ENCODE measurements around the gene NUDCD3.

The NUDCD3 gene

DNA sequence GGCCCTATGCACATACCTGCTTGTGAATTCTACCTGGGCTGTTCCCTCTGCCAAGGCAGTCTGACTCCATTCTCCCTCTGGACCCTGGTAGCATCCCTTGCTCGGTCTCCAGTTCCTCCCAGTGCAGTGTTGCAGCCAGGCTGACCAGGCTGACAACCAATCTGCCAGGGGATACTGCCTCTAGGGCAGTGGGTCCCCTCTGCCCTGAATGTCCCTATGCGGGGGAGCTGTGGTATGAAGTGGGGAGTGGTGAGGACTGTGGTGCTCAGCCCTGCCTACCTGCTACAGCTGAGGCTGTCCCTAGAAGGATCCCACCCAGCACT lies 117.1 kb downstream of the NUDCD3 start:
- CTCF ChIA-PET, result no interaction called here
- no peak for DNase-seq (ENCODE audit: extremely low spot score)
- TF ChIP-seq FOXM1 (IDR thresholded peaks at IDR 0.05; ENCODE audit: borderline replicate concordance), result no peak
- no peak for TF ChIP-seq BHLHE40 (IDR thresholded peaks at IDR 0.05; ENCODE audit: borderline replicate concordance)
- TF ChIP-seq NFRKB (IDR thresholded peaks at IDR 0.05), result no peak
- TF ChIP-seq SUZ12 (IDR thresholded peaks at IDR 0.05), result no peak
- TF ChIP-seq CTBP1 (IDR thresholded peaks at IDR 0.05; ENCODE audit: borderline replicate concordance), result no peak
- TF ChIP-seq ELF4 (IDR thresholded peaks at IDR 0.05), result no peak
- TF ChIP-seq ZNF384 (IDR thresholded peaks at IDR 0.05), result no peak
- no peak for TF ChIP-seq SP1 (IDR thresholded peaks at IDR 0.05)
- no peak for TF ChIP-seq TARDBP (IDR thresholded peaks at IDR 0.05)
- TF ChIP-seq, protein P1, sequence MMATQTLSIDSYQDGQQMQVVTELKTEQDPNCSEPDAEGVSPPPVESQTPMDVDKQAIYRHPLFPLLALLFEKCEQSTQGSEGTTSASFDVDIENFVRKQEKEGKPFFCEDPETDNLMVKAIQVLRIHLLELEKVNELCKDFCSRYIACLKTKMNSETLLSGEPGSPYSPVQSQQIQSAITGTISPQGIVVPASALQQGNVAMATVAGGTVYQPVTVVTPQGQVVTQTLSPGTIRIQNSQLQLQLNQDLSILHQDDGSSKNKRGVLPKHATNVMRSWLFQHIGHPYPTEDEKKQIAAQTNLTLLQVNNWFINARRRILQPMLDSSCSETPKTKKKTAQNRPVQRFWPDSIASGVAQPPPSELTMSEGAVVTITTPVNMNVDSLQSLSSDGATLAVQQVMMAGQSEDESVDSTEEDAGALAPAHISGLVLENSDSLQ (IDR thresholded peaks at IDR 0.05), result no peak
- TF ChIP-seq FOXA1 (IDR thresholded peaks at IDR 0.05), result no peak
- TF ChIP-seq ARNT (IDR thresholded peaks at IDR 0.05), result no peak
- no peak for TF ChIP-seq L3MBTL2 (conservative IDR thresholded peaks at IDR 0.05)
- no peak for TF ChIP-seq HDGF (IDR thresholded peaks at IDR 0.05; ENCODE audit: borderline replicate concordance)
- TF ChIP-seq FOXK2 (IDR thresholded peaks at IDR 0.05), result no peak
- TF ChIP-seq LEF1 (IDR thresholded peaks at IDR 0.05; ENCODE audit: borderline replicate concordance), result no peak
- POLR2A ChIA-PET, result no interaction called here

DNA sequence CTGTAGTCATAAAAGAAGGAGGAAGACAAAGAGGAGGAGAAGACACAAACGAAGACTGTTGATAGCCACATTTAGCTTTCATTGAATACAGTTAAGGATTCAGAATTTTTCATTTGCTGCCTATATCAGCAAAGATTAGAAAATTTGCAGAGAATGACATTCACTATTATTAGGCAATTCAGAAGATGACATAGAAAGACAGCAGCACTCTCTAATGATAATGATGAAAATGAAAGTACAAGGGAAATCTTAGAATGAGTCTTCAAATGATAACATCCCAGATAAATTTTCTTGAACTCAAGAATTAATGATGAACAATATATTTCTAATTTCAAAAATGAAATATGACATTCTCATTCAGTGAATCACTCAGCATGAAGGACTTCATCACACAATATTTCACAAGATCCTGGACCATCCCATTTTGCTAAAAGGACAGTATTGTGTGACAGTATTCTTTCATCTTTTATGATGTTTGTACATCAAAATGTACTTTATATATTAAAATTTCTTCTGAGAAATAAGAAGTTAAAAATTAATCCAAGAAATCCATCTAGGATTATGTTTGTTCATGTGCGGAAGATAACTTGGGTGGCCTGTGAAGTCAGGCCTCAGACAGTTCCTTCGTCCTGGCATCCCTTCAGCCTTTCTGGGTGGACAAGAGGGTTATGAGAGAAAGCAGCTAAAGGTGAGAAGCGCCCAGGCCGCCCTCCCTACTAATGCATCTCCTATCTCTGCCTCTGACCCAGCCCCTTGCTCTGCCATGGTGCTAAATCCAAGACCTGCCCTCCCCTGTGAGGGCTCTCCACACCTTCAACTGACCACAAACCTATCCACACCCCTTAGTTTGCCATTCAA lies 117.7 kb downstream of the NUDCD3 start:
- ChIA-PET POLR2A (no interaction called here), CTCF (no interaction called here)
- TF ChIP-seq FOXM1 (IDR thresholded peaks at IDR 0.05; ENCODE audit: borderline replicate concordance) (no peak), NFRKB (IDR thresholded peaks at IDR 0.05) (no peak), TARDBP (IDR thresholded peaks at IDR 0.05) (no peak), ELF4 (IDR thresholded peaks at IDR 0.05) (no peak), LEF1 (IDR thresholded peaks at IDR 0.05; ENCODE audit: borderline replicate concordance) (no peak), FOXK2 (IDR thresholded peaks at IDR 0.05) (no peak), FOXA1 (IDR thresholded peaks at IDR 0.05) (no peak), CTBP1 (IDR thresholded peaks at IDR 0.05; ENCODE audit: borderline replicate concordance) (no peak), SUZ12 (IDR thresholded peaks at IDR 0.05) (no peak), BHLHE40 (IDR thresholded peaks at IDR 0.05; ENCODE audit: borderline replicate concordance) (no peak), L3MBTL2 (conservative IDR thresholded peaks at IDR 0.05) (no peak), ARNT (IDR thresholded peaks at IDR 0.05) (no peak), SP1 (IDR thresholded peaks at IDR 0.05) (no peak), HDGF (IDR thresholded peaks at IDR 0.05; ENCODE audit: borderline replicate concordance) (no peak), ZNF384 (IDR thresholded peaks at IDR 0.05) (no peak)
- TF ChIP-seq, protein P1 (IDR thresholded peaks at IDR 0.05), result no peak
- no peak for DNase-seq (ENCODE audit: extremely low spot score)

DNA sequence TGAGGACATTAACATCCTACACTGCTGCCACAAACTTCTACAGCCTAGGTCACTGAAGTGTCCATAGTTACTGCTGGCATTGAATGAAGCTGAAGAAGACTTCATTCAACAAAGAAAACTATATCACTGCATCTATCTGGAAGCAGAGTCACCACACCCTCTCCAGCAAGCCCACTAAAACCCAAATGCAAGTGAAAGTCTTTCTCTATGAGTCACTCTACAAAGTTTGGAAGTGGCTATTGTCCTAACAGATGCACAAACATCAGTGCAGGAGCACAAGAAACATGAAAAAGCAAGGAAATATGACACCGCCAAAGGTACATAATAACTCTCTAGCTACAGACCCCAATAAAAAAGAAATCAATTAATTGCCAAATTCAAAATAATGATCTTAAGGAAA lies 121.6 kb downstream of the NUDCD3 start:
- TF ChIP-seq ARNT (IDR thresholded peaks at IDR 0.05) (no peak), BHLHE40 (IDR thresholded peaks at IDR 0.05; ENCODE audit: borderline replicate concordance) (no peak), L3MBTL2 (conservative IDR thresholded peaks at IDR 0.05) (no peak), FOXA1 (IDR thresholded peaks at IDR 0.05) (no peak), FOXM1 (IDR thresholded peaks at IDR 0.05; ENCODE audit: borderline replicate concordance) (no peak), CTBP1 (IDR thresholded peaks at IDR 0.05; ENCODE audit: borderline replicate concordance) (no peak), HDGF (IDR thresholded peaks at IDR 0.05; ENCODE audit: borderline replicate concordance) (no peak), SUZ12 (IDR thresholded peaks at IDR 0.05) (no peak), SP1 (IDR thresholded peaks at IDR 0.05) (no peak), ELF4 (IDR thresholded peaks at IDR 0.05) (no peak), ZNF384 (IDR thresholded peaks at IDR 0.05) (no peak), TARDBP (IDR thresholded peaks at IDR 0.05) (no peak), FOXK2 (IDR thresholded peaks at IDR 0.05) (no peak), NFRKB (IDR thresholded peaks at IDR 0.05) (no peak), LEF1 (IDR thresholded peaks at IDR 0.05; ENCODE audit: borderline replicate concordance) (no peak)
- TF ChIP-seq, protein P1 (IDR thresholded peaks at IDR 0.05), result no peak
- DNase-seq (ENCODE audit: extremely low spot score), result no peak
- CTCF ChIA-PET, result no interaction called here
- POLR2A ChIA-PET, result no interaction called here

DNA sequence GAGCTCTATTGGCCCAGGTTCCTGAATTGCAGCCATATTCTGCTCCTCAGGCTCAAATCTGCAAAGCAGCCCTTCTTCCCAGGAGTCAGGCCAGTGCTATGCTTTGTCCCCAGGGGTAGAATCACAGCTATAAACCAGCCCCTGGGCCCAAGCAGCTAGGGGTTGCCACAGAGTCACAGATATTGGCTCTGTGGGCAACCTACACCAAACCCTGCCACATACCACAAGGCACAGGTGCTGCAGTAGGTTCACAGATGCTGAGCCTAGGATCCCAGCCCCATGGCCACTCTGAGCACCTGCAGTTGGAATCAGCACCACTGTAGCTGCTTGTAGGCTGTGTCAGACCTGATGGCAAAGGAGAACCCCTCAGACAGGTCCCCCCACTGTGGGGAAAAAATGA lies 122.0 kb downstream of the NUDCD3 start:
- DNase-seq (ENCODE audit: extremely low spot score), result no peak
- TF ChIP-seq ARNT (IDR thresholded peaks at IDR 0.05), result no peak
- no peak for TF ChIP-seq ELF4 (IDR thresholded peaks at IDR 0.05)
- TF ChIP-seq CTBP1 (IDR thresholded peaks at IDR 0.05; ENCODE audit: borderline replicate concordance), result no peak
- TF ChIP-seq SUZ12 (IDR thresholded peaks at IDR 0.05), result no peak
- no peak for TF ChIP-seq SP1 (IDR thresholded peaks at IDR 0.05)
- TF ChIP-seq LEF1 (IDR thresholded peaks at IDR 0.05; ENCODE audit: borderline replicate concordance), result no peak
- no peak for TF ChIP-seq L3MBTL2 (conservative IDR thresholded peaks at IDR 0.05)
- CTCF ChIA-PET, result interaction anchor here (0.6 kb wide), 1 partner anchor 427 kb away, joined by 4 read pairs; no protein-coding TSS in a partner anchor
- POLR2A ChIA-PET, result interaction anchor here (0.6 kb wide), 1 partner anchor 36 kb away, joined by 3 read pairs; no protein-coding TSS in a partner anchor

DNA sequence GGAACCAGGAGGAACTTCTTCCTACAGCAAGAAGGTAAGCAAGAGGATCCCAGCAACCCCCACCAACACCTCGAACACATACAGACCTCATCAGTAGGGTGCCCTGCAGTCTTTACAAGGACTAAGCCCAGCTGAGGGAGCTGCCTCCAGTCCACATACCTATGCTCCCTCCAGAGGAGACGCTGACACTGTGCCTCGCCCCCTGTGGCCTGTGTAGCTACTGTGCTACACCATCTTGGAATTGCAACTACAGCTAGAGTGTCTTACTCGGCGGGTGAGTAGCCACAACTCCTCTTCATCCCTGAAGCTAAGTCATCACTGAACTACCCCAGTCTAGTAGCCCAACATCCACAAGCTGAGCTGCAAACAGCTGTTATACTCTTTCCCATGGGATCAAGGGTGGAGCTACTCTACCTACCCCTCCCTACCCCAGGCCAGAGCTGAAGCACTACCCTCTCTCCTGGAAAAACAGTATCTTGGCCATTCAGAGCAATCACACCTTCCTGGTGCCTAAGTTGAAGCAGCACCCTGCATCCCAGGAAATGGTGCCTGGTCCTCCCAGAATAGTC lies 122.9 kb downstream of the NUDCD3 start:
- DNase-seq (ENCODE audit: extremely low spot score), result no peak
- TF ChIP-seq, protein P1 (IDR thresholded peaks at IDR 0.05), result no peak
- TF ChIP-seq FOXA1 (IDR thresholded peaks at IDR 0.05) (no peak), CTBP1 (IDR thresholded peaks at IDR 0.05; ENCODE audit: borderline replicate concordance) (no peak), NFRKB (IDR thresholded peaks at IDR 0.05) (no peak), ELF4 (IDR thresholded peaks at IDR 0.05) (no peak), HDGF (IDR thresholded peaks at IDR 0.05; ENCODE audit: borderline replicate concordance) (no peak), ZNF384 (IDR thresholded peaks at IDR 0.05) (no peak), ARNT (IDR thresholded peaks at IDR 0.05) (no peak), FOXK2 (IDR thresholded peaks at IDR 0.05) (no peak), L3MBTL2 (conservative IDR thresholded peaks at IDR 0.05) (no peak)
- CTCF ChIA-PET, result interaction anchor here (0.5 kb wide), 1 partner anchor 539 kb away, joined by 8 read pairs; no protein-coding TSS in a partner anchor
- POLR2A ChIA-PET, result interaction anchor here (0.6 kb wide), 1 partner anchor 37 kb away, joined by 3 read pairs; no protein-coding TSS in a partner anchor

Measured in HEK293T (cell line).